ENCODE data around the gene SNURF. TPM values are rescaled to one million over a fixed set of nuclear protein-coding genes. Genes with fewer than 3 reads are reported as not detected.
"Not testable (repeated sequence)": the region's sequence is repeated elsewhere in the genome, so short reads cannot be mapped to it uniquely, and the experiment has no call there.

Gene SNURF
- total RNA-seq, 1 experiment from 2014 or later = 32.4 TPM

DNA sequence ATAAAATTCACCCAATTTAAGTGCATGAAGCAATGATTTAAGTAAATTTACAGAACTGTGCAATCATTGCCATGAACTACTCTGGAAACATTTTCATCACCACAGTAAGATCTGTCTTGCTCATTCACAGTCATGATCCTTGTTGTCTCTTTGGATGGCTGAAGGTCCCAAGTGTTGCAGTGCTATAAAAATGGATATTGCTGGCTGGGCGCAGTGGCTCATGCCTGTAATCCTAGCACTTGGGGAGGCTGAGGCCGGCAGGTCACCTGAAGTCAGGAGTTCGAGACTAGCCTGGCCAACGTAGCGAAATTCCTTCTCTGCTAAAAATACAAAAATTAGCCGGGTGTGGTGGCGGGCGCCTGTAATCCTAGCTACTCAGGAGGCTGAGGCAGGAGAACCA is 17.0 kb downstream of the SNURF start:
- Histone ChIP-seq H3K9me3 (peaks cover 4% of the 10 kb centered on the region; the same call in 1 of the 2 replicates), H3K4me3 (ENCODE audit: low read depth, low read length) (no peak overlapping the region), H3K36me3 (ENCODE audit: control insufficient read depth, insufficient read depth, low read length) (no peaks in the 10 kb centered on the region), H3K4me1 (no peaks in the 10 kb centered on the region), H3K27me3 (replicated peaks; ENCODE audit: control insufficient read depth, insufficient read depth, low read length) (no peaks in the 10 kb centered on the region)
- H3K9me3 Mint-ChIP-seq (ENCODE audit: unreplicated experiment) = no peaks in the 10 kb centered on the region
- TF ChIP-seq, protein P1, sequence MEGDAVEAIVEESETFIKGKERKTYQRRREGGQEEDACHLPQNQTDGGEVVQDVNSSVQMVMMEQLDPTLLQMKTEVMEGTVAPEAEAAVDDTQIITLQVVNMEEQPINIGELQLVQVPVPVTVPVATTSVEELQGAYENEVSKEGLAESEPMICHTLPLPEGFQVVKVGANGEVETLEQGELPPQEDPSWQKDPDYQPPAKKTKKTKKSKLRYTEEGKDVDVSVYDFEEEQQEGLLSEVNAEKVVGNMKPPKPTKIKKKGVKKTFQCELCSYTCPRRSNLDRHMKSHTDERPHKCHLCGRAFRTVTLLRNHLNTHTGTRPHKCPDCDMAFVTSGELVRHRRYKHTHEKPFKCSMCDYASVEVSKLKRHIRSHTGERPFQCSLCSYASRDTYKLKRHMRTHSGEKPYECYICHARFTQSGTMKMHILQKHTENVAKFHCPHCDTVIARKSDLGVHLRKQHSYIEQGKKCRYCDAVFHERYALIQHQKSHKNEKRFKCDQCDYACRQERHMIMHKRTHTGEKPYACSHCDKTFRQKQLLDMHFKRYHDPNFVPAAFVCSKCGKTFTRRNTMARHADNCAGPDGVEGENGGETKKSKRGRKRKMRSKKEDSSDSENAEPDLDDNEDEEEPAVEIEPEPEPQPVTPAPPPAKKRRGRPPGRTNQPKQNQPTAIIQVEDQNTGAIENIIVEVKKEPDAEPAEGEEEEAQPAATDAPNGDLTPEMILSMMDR (IDR thresholded peaks at IDR 0.05; ENCODE audit: insufficient read depth in 1 of 2, low read depth in 1 of 2, low read length in 1 of 2, severe bottlenecking in 1 of 2, unreplicated experiment in 1 of 2) = no peak
- no peaks in the 10 kb centered on the region for H3K27me3 Mint-ChIP-seq (ENCODE audit: insufficient read depth, unreplicated experiment)
- H3K36me3 Mint-ChIP-seq (ENCODE audit: insufficient read depth, unreplicated experiment) = peaks cover 68% of the 10 kb centered on the region
- H3K4me1 Mint-ChIP-seq (ENCODE audit: low read depth, unreplicated experiment) = no peaks in the 10 kb centered on the region
- ChIA-PET CTCF (no interaction called here), POLR2A (no interaction called here)
- no peak for DNase-seq
- no peak overlapping the region for H3K4me3 Mint-ChIP-seq (ENCODE audit: unreplicated experiment)
- H3K27ac Mint-ChIP-seq (ENCODE audit: unreplicated experiment) = no peak overlapping the region
- intact Hi-C loops (cut with micrococcal nuclease; ENCODE audit: unreplicated experiment) = no loop called here
- no TSS peak for BruUV-seq (replicated peaks)

DNA sequence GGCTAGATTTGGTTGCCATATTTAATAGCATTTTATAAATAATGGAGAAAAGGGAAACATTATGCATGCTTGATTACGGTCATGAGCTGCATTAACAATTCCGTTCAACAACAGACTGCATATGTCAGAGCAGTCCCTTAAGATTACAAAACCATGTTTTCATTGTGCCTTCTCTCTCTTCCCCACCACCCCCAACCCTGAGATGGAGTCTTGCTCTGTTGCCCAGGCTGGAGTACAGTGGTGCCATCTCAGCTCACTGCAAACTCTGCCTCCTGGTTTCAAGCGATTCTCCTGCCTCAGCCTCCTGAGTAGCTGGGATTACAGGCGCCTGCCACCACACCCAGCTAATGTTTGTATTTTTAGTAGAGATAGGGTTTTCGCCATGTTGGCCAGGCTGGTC is 17.9 kb downstream of the SNURF start:
- BruUV-seq (replicated peaks); CTCF ChIA-PET; H3K27ac Mint-ChIP-seq (ENCODE audit: unreplicated experiment); H3K36me3 ChIP-seq (ENCODE audit: control insufficient read depth, insufficient read depth, low read length); H3K4me3 Mint-ChIP-seq (ENCODE audit: unreplicated experiment); H3K4me1 Mint-ChIP-seq (ENCODE audit: low read depth, unreplicated experiment); H3K9me3 ChIP-seq; H3K27me3 ChIP-seq (replicated peaks; ENCODE audit: control insufficient read depth, insufficient read depth, low read length); H3K4me1 ChIP-seq; intact Hi-C loops (cut with micrococcal nuclease; ENCODE audit: unreplicated experiment); H3K9me3 Mint-ChIP-seq (ENCODE audit: unreplicated experiment); DNase-seq; H3K27me3 Mint-ChIP-seq (ENCODE audit: insufficient read depth, unreplicated experiment); H3K4me3 ChIP-seq (ENCODE audit: low read depth, low read length): not testable (repeated sequence)
- POLR2A ChIA-PET = interaction anchor here (0.6 kb wide), 1 partner anchor 17 kb away, joined by 5 read pairs; no protein-coding TSS in a partner anchor
- peaks cover 70% of the 10 kb centered on the region for H3K36me3 Mint-ChIP-seq (ENCODE audit: insufficient read depth, unreplicated experiment)

DNA sequence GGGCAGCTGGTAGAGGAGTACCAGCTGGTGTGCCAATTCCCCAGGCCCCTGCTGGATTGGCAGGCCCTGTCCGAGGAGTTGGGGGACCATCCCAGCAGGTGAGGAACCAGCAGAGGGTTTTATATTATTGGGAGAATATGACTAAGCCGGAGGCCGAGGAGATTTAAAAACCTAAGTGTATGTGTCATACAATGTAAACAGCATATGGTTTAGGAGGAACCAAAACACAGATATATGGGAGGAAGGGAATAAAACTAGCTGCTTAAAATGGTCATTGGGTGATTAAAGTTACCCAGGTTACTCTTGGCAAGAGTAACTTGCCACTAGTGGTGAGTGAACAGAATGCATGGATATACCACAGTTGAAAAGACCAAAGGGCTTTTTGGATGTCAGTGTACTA is 22.1 kb downstream of the SNURF start:
- Mint-ChIP-seq H3K9me3 (ENCODE audit: unreplicated experiment) (no peaks in the 10 kb centered on the region), H3K27me3 (ENCODE audit: insufficient read depth, unreplicated experiment) (no peaks in the 10 kb centered on the region), H3K27ac (ENCODE audit: unreplicated experiment) (no peak overlapping the region), H3K36me3 (ENCODE audit: insufficient read depth, unreplicated experiment) (peaks cover 83% of the 10 kb centered on the region), H3K4me3 (ENCODE audit: unreplicated experiment) (no peak overlapping the region), H3K4me1 (ENCODE audit: low read depth, unreplicated experiment) (no peaks in the 10 kb centered on the region)
- CTCF ChIA-PET = no interaction called here
- H3K4me1 ChIP-seq = no peaks in the 10 kb centered on the region
- no peaks in the 10 kb centered on the region for H3K27me3 ChIP-seq (replicated peaks; ENCODE audit: control insufficient read depth, insufficient read depth, low read length)
- DNase-seq = no peak
- H3K9me3 ChIP-seq = peaks cover 4% of the 10 kb centered on the region; the same call in 1 of the 2 replicates
- TF ChIP-seq, protein P1 (IDR thresholded peaks at IDR 0.05; ENCODE audit: insufficient read depth in 1 of 2, low read depth in 1 of 2, low read length in 1 of 2, severe bottlenecking in 1 of 2, unreplicated experiment in 1 of 2) = no peak
- BruUV-seq (replicated peaks) = no TSS peak
- no peak overlapping the region for H3K4me3 ChIP-seq (ENCODE audit: low read depth, low read length)
- peaks cover 1% of the 10 kb centered on the region; the same call in 1 of the 2 replicates for H3K36me3 ChIP-seq (ENCODE audit: control insufficient read depth, insufficient read depth, low read length)
- intact Hi-C loops (cut with micrococcal nuclease; ENCODE audit: unreplicated experiment) = no loop called here
- POLR2A ChIA-PET = no interaction called here

DNA sequence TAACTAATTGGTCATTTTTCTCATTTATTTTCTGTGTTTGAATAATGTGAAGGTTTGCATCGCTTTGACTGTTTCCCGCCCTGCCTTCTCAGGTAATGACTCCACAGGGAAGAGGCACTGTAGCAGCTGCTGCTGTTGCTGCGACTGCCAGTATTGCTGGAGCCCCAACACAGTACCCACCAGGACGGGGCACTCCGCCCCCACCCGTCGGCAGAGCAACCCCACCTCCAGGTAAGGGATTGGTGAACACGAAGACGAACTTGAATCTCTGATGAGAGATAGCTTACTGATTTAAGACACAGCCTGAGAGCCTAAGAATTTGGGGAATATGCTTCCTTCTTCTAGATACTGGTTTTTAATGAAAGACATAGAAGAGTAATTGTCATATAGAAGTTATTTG is 22.9 kb downstream of the SNURF start:
- Histone ChIP-seq H3K36me3 (ENCODE audit: control insufficient read depth, insufficient read depth, low read length) (peaks cover 5% of the 10 kb centered on the region), H3K9me3 (peaks cover 4% of the 10 kb centered on the region; the same call in 1 of the 2 replicates), H3K4me3 (ENCODE audit: low read depth, low read length) (no peak overlapping the region), H3K4me1 (no peaks in the 10 kb centered on the region), H3K27me3 (replicated peaks; ENCODE audit: control insufficient read depth, insufficient read depth, low read length) (no peaks in the 10 kb centered on the region)
- ChIA-PET CTCF (interaction anchor here (0.6 kb wide), 1 partner anchor 38 kb away, joined by 6 read pairs; no protein-coding TSS in a partner anchor), POLR2A (no interaction called here)
- Mint-ChIP-seq H3K4me3 (ENCODE audit: unreplicated experiment) (no peak overlapping the region), H3K27ac (ENCODE audit: unreplicated experiment) (no peak overlapping the region), H3K9me3 (ENCODE audit: unreplicated experiment) (no peaks in the 10 kb centered on the region), H3K36me3 (ENCODE audit: insufficient read depth, unreplicated experiment) (peaks cover 90% of the 10 kb centered on the region), H3K4me1 (ENCODE audit: low read depth, unreplicated experiment) (no peaks in the 10 kb centered on the region), H3K27me3 (ENCODE audit: insufficient read depth, unreplicated experiment) (no peaks in the 10 kb centered on the region)
- DNase-seq = no peak
- TF ChIP-seq, protein P1 (IDR thresholded peaks at IDR 0.05; ENCODE audit: insufficient read depth in 1 of 2, low read depth in 1 of 2, low read length in 1 of 2, severe bottlenecking in 1 of 2, unreplicated experiment in 1 of 2) = no peak
- intact Hi-C loops (cut with micrococcal nuclease; ENCODE audit: unreplicated experiment) = no loop called here
- no TSS peak for BruUV-seq (replicated peaks)
